ENCODE measurements around the gene CA14. TPM values are rescaled to one million over a fixed set of nuclear protein-coding genes. Genes with fewer than 3 reads are reported as not detected.
"Not testable (repeated sequence)": the region's sequence is repeated elsewhere in the genome, so short reads cannot be mapped to it uniquely, and the experiment has no call there.

The CA14 gene
- total RNA-seq, 1 donor from 2014 or later: not detected

DNA sequence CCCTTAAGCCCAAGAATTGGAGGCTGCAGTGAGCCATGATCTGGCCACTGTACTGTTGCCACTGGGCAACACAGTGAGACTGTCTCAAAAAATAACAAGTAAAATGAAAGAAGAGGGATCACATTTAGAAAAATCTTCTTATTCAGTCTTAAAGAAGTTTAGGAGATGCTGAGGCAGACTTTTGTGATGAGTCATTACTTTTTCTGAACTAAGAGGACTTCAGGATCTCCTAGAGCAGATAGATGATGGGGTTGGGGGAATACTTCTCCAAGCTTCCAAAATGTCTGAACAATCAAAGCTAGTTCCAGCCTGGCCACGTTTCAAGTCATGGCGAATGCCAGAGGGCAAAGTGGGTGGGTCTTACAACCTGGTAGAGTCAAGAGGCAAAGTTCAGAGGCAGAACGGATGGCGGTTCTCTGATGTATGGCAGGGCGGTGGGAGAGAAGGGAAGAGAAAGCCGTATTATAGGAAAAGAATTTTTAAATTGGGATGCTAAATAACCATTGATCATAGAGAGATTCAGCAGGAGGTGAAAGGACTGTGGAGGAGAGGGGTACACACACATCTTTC, 22.6 kb downstream of the CA14 start:
- no peak for DNase-seq (ENCODE audit: low read depth in 2 of 2)

DNA sequence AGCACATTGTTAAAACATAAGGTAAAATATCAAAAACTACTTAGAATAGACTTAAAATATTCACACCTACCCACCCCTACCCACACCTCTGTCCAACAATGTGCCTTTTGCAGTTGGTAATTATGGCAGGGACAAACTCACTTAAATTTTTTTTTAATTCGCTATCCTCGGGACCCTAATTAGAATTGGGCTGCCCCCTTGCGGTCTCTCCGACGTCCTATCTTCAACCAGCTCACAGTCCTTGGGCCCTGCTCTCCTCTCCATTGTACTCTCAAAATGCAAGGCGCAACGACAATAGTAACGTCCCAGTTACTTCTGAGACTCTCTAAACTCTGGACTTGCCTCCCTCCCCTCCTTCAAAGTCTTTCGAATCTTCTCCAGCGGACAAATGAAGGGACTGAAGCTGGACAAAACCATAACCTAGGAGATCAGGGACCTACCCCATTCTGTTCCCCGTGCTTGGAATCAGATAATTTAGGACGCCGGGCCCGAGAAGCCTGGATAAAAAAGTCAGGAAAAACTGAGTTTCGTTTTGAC, 23.7 kb downstream of the CA14 start:
- DNase-seq (ENCODE audit: low read depth in 2 of 2): peak; percentile 42 to 76

DNA sequence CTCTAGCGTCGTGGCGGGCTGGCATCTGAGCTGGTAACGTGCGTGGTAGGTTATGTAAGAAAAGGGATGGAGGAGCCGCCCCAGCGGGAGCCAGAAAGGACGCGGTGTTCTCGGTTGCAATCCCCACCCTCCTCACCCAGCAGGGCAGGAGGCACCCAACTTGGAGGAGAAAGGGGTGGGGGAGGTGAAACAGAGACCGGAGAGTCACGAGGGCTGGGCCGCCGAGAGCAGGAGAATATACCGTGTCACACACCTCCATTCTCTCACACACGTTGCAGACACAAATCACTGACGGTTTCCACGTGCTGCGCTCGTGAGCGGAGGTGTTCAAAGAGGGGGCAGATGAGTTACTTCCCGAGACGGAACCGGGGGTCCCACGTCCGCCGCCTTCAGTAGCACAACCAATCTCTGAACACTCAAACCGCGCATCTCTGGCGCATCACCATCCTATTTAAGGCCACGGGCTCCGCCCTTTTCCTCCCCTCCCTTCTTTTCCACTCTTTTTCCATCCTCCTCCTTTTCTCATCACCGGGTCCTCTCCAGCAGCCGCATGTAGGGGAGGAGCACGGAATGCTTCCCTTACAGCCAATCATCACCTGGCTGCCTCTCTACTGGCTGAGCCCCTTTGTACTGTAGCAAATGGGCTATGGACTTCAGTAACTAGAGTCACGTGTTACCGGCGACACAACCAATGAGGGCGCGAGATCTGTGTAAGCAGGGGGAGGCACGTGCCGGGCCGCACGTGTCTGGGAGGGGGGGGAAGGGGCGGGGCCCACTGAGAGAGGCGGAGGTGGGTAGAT, 24.4 kb downstream of the CA14 start, which contains the start of gene CIART:
Gene CIART, plus strand, starts transcription at position 797 of the 800 bp plus-strand sequence. CDS start 714 bp downstream, outside the sequence.
- peak; percentile 96 to 97 for DNase-seq (ENCODE audit: low read depth in 2 of 2)

- DNase-seq (ENCODE audit: low read depth in 2 of 2): no peak
These were observed 25.0 kb downstream of the CA14 start for GRCh38 chr1:150282558-150282958.

DNA sequence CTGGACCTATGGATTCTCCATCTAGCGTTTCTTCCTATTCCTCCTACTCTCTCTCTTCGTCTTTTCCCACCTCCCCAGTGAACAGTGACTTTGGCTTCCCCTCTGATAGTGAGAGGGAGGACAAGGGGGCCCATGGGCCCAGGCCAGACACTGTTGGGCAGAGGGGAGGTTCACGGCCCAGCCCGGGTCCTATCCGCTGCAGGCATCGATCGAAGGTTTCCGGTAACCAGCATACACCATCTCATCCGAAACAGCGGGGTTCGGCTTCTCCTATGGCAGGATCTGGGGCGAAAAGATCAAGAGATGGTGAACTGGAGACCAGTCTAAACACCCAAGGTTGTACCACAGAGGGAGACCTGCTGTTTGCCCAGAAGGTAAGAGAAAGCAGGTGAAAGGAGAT, 25.7 kb downstream of the CA14 start:
- DNase-seq (ENCODE audit: low read depth in 2 of 2): no peak

- DNase-seq (ENCODE audit: low read depth in 2 of 2): no peak
These were observed 30.8 kb downstream of the CA14 start for GRCh38 chr1:150288382-150288781.

DNA sequence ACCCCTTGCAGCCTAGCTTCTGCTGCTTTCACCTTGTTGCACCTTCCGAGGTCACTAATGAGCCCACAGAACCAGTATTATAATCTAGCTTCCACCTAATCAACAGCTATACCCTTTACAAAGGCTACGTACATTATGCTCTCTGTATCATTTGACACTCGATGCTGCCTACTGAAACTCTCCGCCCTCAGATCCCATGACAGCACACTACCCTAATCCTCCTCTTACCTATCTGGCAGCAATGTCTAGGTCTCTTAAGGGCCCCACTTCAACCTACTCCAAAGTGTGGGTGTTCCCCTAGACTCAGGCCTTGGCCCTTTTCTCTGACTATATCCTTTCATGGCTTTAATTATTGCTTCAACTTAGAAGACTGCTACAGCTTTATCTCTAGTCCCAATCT, 31.2 kb downstream of the CA14 start:
- no peak for DNase-seq (ENCODE audit: low read depth in 2 of 2)

DNA sequence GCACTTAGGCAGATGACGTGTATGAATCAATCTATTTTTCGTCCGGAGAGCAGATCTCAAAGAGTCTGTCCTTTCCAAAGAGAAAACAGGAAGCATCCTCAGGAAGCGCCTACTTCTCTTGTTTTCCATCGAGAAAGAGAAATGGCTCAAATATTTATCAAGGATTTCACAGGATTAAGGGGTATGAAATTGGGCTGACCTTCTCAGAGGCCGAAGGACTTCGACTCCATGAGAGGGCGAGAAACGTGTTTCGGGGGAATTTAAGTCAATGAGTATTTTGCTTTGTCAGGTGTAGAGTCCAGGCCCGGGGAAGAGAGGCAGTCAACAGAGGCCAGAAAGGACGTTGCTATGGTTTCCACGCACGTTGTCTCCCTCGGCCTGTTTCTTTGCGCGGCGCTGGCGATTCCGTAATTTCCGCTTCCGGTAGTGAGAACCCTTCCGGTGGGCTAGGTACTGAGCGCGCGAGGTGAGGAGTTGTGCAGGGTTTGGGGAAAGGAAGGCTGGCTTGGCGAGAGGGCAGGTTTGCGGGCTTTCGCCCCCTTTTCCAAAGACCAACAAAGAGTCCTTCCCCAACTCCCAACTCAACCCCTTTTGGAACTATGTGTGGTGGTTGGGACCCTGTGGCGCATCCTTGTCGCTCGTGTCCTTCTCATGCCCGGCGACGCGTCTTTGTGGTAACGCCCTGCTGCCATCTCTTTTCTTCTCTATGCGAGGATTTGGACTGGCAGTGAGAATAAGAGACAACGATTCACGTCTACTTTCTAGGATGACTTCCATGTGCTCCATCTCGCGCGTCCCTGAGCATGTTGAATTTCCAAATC, 36.1 kb downstream of the CA14 start, which contains the start of gene MRPS21:
Gene MRPS21, plus strand, starts transcription at position 429 of the 821 bp plus-strand sequence. CDS start 506 bp downstream, outside the sequence.
- peak; percentile 96 to 97 for DNase-seq (ENCODE audit: low read depth in 2 of 2)

- DNase-seq (ENCODE audit: low read depth in 2 of 2): no peak
These were observed 37.9 kb downstream of the CA14 start for GRCh38 chr1:150295476-150295875.

DNA sequence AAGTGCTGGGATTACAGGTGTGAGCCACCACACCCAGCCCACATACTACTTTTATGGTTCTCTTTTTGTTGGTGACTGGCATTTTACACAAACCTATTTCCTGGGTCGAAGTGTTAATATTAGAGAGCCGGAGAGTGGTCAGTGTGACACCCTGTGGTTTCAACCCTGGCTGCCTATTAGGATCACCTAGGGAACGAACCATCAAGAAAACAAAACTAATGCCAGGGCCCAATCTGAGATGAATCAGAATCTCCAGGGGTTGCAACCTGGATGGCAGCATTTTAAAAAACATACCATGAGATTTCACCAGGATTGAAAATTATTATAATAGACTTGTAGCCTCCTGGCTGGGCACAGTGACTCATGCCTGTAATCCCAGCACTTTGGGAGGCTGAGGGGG, 42.1 kb downstream of the CA14 start:
- no peak for DNase-seq (ENCODE audit: low read depth in 2 of 2)

- DNase-seq (ENCODE audit: low read depth in 2 of 2): no peak
These were observed 44.8 kb downstream of the CA14 start for GRCh38 chr1:150302338-150302737.

DNA sequence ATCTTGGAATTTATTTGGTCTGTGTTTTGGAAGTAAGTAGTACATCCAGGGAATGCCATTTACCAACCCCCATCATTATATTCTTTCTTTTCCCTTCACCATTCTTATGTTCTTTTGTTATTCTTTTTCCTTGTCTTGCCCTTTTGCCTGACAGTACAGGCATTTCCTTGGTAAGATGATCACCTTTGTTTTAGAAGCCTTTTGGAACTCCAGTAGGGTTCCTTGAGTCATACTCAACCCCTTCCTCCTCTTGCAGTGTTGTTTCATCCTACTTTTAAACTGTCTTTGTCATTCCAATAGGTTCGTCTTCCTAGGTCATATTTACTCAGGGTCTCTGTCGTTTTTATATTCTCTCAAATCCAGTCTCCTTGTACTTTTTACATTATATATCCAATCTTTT, 45.3 kb downstream of the CA14 start:
- DNase-seq (ENCODE audit: low read depth in 2 of 2): no peak

DNA sequence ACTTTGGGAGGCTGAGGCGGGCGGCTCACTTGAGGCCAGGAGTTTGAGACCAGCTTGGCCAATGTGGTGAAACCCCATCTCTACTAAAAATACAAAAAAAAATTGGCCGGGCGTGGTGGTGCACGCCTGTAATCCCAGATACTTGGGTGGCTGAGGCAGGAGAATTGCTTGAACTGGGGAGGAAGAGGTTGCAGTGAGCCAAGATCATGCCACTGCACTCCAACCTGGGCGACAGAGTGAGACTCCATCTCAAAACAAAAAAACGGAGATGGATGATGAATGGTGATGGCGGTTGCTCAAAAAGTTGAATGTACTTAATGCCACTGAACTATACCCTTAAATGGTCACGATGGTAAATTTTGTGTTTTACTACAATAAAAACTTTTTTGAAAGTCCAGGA, 51.0 kb downstream of the CA14 start:
- DNase-seq (ENCODE audit: low read depth in 2 of 2): not testable (repeated sequence)

DNA sequence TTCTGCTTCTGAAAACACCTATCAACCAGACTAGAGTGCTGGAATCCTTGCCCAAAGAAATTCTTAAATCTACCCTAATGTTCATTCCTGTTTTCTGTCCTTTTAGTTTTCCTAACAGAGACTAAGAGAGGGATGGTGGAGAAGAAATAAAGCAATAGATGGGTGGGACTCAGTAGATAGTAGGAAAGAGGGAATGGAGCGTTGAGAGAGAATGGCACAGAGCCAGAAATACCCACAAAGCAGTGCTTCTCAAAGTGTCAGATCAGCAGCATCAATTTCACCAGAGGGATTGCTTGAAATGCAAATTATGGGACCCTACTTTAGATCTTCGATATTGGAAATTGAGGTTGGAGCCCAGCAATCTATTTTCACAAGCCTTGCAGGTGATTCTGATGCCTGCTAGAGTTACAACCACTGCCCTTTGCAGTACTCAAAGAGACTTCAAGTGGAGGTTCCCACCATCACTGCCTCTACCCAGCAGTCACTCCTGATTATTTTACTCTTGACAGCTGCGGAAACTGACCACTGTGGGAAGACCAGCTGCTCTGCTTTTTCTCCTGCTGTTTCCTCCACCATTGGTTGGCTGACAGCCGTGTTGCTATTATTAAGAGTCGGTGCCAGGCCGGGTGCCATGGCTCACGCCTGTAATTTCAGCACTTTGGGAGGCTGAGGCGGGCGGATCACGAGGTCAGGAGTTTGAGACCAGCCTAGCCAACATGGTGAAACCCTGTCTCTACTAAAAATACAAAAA, 52.4 kb downstream of the CA14 start:
- peak in 1 of 2 donors; percentile 59 for DNase-seq (ENCODE audit: low read depth in 2 of 2)

DNA sequence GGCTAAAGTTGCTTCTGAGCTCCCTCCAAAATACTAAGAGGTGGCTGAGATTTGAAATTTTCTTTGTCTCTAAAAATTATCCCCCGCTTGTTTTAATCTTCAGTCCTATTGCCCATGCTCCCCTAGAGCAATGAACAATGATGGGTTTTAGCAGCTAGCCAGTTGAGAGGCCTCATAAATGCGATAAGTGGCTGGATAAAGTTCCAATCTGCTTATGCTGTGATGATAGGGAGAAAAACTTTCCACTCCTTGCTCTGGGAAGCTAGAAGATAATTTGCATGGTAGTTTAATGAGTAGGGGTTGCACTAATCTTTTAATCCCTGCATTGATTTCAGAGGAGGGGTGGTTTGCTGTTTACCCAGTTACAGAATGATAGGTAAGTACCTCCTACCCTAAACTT, 54.2 kb downstream of the CA14 start:
- DNase-seq (ENCODE audit: low read depth in 2 of 2): no peak

Other genes with a start within 250 kb of the CA14 start
- 8.7 and 9.6 TPM in 2 replicates for gene OTUD7B, start 247.0 kb upstream of the CA14 start, total RNA-seq
- gene VPS45, start 190.0 kb upstream of the CA14 start, total RNA-seq: 18.9 and 22.6 TPM in 2 replicates
- gene PLEKHO1, start 107.9 kb upstream of the CA14 start, total RNA-seq: 37.9 and 56.5 TPM in 2 replicates
- 10.0 and 23.2 TPM in 2 replicates for gene ANP32E, start 21.7 kb upstream of the CA14 start, total RNA-seq
- gene APH1A, start 11.2 kb downstream of the CA14 start, total RNA-seq: 139 and 159 TPM in 2 replicates
- gene C1orf54, start 15.0 kb downstream of the CA14 start, total RNA-seq: 8.1 and 11.8 TPM in 2 replicates
- gene CIART, start 24.8 kb downstream of the CA14 start, total RNA-seq: 0.77 and 2.0 TPM in 2 replicates
- gene MRPS21, start 36.1 kb downstream of the CA14 start, total RNA-seq: 39.4 and 47.4 TPM in 2 replicates
- gene PRPF3, start 63.8 kb downstream of the CA14 start, total RNA-seq: 25.3 and 25.9 TPM in 2 replicates
- gene RPRD2, start 106.4 kb downstream of the CA14 start, total RNA-seq: 7.0 and 8.7 TPM in 2 replicates
- gene TARS2, start 229.6 kb downstream of the CA14 start, total RNA-seq: 9.5 and 15.4 TPM in 2 replicates